A549 treated with ZK216348 at 1 μM for 4 hours (cell line): Measurements from ENCODE around the gene C19orf25. TPM values are rescaled to one million over a fixed set of nuclear protein-coding genes. Genes with fewer than 3 reads are reported as not detected.

Experiments
- total RNA-seq: library from RNA; stranded (reverse); fragments of 200-300 nt; extraction: Qiagen RNA extraction; gene quantifications from 5 replicates; pipeline ENCODE4 v1.2.3, GENCODE V29; 2022; ENCODE audit warnings: low read depth

C19orf25 gene
- total RNA-seq, result 8.1 to 22.8 TPM (median 18.7 TPM) in 5 replicates

GRCh38 chr19:1478934-1479707 lies at the start of gene C19orf25:
Gene C19orf25, minus strand, starts transcription at chr19:1479215. Its CDS starts 312 bp downstream, at chr19:1478903.

GRCh38 chr19:1523412-1524286 lies 44.6 kb upstream of the C19orf25 start, which contains the start of gene PLK5:
Gene PLK5, plus strand, starts transcription at chr19:1524077. Its CDS starts 2,920 bp downstream, at chr19:1526997.

GRCh38 chr19:1512671-1513498 lies 33.9 kb upstream of the C19orf25 start, which contains the start of gene ADAMTSL5:
Gene ADAMTSL5, minus strand, starts transcription at chr19:1513019. Its CDS starts 2,076 bp downstream, at chr19:1510943.

GRCh38 chr19:1491114-1491848 lies 12.3 kb upstream of the C19orf25 start, which contains the start of gene REEP6:
Gene REEP6, plus strand, starts transcription at chr19:1491181. Its CDS starts 89 bp downstream, at chr19:1491270.

GRCh38 chr19:1490311-1491113 lies 11.5 kb upstream of the C19orf25 start, which contains the start of gene PCSK4:
Gene PCSK4, minus strand, starts transcription at chr19:1490350. Its CDS starts 4 bp downstream, at chr19:1490346.

GRCh38 chr19:1449467-1450442 lies 29.3 kb downstream of the C19orf25 start, which contains the start of gene APC2:
Gene APC2, plus strand, starts transcription at chr19:1450121. Its CDS starts 2,881 bp downstream, at chr19:1453002.

GRCh38 chr19:1438035-1438932 lies 40.7 kb downstream of the C19orf25 start, which contains the start of gene RPS15:
Gene RPS15, plus strand, starts transcription at chr19:1438396. Its CDS starts 30 bp downstream, at chr19:1438426.

Other genes with a start within 250 kb of the C19orf25 start
- gene CBARP, start 241.2 kb downstream of the C19orf25 start, total RNA-seq, result 2.3 to 6.0 TPM (median 4.7 TPM) in 5 replicates
- 77.1 to 178 TPM (median 171 TPM) in 5 replicates for gene ATP5F1D, start 237.5 kb downstream of the C19orf25 start, total RNA-seq
- 35.7 to 56.7 TPM (median 49.1 TPM) in 5 replicates for gene MIDN, start 230.6 kb downstream of the C19orf25 start, total RNA-seq
- gene CIRBP, start 209.9 kb downstream of the C19orf25 start, total RNA-seq, result 87.1 to 165 TPM (median 105 TPM) in 5 replicates
- gene FAM174C, start 203.7 kb downstream of the C19orf25 start, total RNA-seq, result 31.9 to 87.6 TPM (median 83.9 TPM) in 5 replicates
- 0.61 to 3.2 TPM (median 2.9 TPM) in 5 replicates for gene EFNA2, start 193.3 kb downstream of the C19orf25 start, total RNA-seq
- gene NDUFS7, start 95.3 kb downstream of the C19orf25 start, total RNA-seq, result 44.6 to 85.4 TPM (median 73.9 TPM) in 5 replicates
- gene GAMT, start 77.7 kb downstream of the C19orf25 start, total RNA-seq, result 21.9 to 46.0 TPM (median 44.9 TPM) in 5 replicates
- 97.2 to 110 TPM (median 109 TPM) in 5 replicates for gene DAZAP1, start 71.6 kb downstream of the C19orf25 start, total RNA-seq
- gene RPS15, start 40.8 kb downstream of the C19orf25 start, total RNA-seq, result 1,281 to 1,998 TPM (median 1,712 TPM) in 5 replicates
- gene APC2, start 29.1 kb downstream of the C19orf25 start, total RNA-seq, result 0.78 to 2.1 TPM (median 1.8 TPM) in 5 replicates
- gene PCSK4, start 11.1 kb upstream of the C19orf25 start, total RNA-seq, result 0.41 to 1.3 TPM (median 1.1 TPM) in 5 replicates
- gene REEP6, start 12.0 kb upstream of the C19orf25 start, total RNA-seq, result 2.8 to 5.5 TPM (median 4.6 TPM) in 5 replicates
- 2.0 to 4.1 TPM (median 2.7 TPM) in 5 replicates for gene ADAMTSL5, start 33.8 kb upstream of the C19orf25 start, total RNA-seq
- not detected in 5 replicates for gene PLK5, start 44.9 kb upstream of the C19orf25 start, total RNA-seq
- 5.3 to 15.2 TPM (median 11.9 TPM) in 5 replicates for gene MEX3D, start 89.1 kb upstream of the C19orf25 start, total RNA-seq
- 21.7 to 53.2 TPM (median 50.0 TPM) in 5 replicates for gene MBD3, start 113.7 kb upstream of the C19orf25 start, total RNA-seq
- gene UQCR11, start 126.2 kb upstream of the C19orf25 start, total RNA-seq, result 110 to 173 TPM (median 133 TPM) in 5 replicates
- gene TCF3, start 173.4 kb upstream of the C19orf25 start, total RNA-seq, result 41.1 to 82.2 TPM (median 74.6 TPM) in 5 replicates